Astrocyte of the cerebellum (primary cell): ENCODE measurements around the gene CST9.
"Not testable (repeated sequence)": the region's sequence is repeated elsewhere in the genome, so short reads cannot be mapped to it uniquely, and the experiment has no call there.

ENCODE experiments used
- DNase-seq: peaks from one replicate; pipeline ENCODE4 v3.0.0-alpha.2; 2011; ENCODE audit warnings: low read depth
- H3K4me3 ChIP-seq: 2 replicates; pipeline ENCODE4 v1.5.1; 2011; ENCODE audit warnings: mild to moderate bottlenecking, low read depth, low read length, moderate library complexity
- CTCF ChIP-seq: IDR thresholded peaks from 2 replicates; pipeline ENCODE4 v1.5.1; 2012; ENCODE audit warnings: low read length, low read depth, moderate library complexity, mild to moderate bottlenecking; ENCODE audit errors: missing control alignments
- in situ Hi-C: cut with HindIII; loops from 2 replicates; pipeline ENCODE4 v1.10.0; 2017; ENCODE audit warnings: low sequenced_read_pairs

Gene CST9

DNA sequence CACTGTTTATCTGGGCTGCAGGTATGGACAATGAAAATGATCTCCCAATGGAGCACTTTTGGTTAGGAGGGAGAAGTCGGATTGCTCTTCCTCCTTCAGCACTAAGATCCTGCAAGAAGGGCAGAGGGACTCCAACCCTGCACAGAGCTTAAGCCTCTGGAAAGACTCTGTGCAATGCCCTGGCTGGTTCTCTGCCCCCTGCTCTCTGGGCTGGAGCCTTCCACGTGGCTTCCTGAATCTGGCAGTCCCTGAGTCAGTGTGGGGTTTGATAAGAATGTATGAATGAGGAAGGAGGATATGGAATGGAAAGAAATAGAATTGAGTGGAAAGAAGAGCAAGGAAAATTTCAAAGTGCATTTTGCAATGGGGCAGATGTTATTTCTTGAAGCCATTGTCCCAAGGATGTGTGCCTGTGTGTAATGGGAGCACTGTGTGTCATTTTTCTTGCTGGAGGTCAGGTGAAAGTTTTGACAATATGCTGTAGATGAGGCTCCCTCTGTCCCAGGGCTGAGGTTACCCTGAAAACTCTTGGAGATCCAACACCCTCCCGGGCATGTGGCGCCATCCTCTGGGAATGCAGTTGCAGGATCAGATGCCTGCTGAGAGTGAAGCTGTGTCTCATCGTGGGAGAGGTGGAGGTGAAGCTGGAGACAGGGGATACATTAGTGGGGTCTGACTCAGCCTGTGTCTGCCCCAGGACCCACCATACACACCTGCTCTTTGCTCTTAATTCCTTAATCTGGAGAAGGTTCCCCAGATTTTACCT lies 21.1 kb downstream of the CST9 start:
- no peak for TF ChIP-seq CTCF
- in situ Hi-C loops = no loop called here
- H3K4me3 ChIP-seq = no peak overlapping the region
- no peak for DNase-seq

GRCh38 chr20:23583526-23583925 lies 22.2 kb downstream of the CST9 start:
- in situ Hi-C loops = no loop called here
- no peak overlapping the region for H3K4me3 ChIP-seq
- TF ChIP-seq CTCF = no peak
- no peak for DNase-seq

DNA sequence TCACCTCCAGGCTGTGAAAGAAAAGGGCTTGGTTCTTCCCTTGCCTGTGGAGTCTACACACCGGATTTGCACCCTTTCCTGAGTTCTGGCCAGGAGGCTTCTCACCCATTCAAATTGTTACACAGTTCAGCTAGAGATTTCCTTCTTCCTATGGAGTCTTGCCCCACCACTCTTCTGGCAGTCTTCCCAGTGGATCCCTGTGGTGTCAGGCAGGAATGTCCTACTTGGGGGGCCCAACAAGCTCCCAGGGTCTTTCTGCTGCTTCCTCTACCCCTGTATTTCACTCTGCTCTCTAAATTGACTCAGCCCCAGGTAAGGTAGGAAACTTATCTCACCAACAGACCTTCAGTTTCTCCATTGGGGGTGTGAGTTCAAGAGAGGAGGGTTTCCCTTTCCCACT lies 23.4 kb downstream of the CST9 start:
- H3K4me3 ChIP-seq = no peak overlapping the region
- in situ Hi-C loops = no loop called here
- no peak for DNase-seq
- TF ChIP-seq CTCF = no peak

DNA sequence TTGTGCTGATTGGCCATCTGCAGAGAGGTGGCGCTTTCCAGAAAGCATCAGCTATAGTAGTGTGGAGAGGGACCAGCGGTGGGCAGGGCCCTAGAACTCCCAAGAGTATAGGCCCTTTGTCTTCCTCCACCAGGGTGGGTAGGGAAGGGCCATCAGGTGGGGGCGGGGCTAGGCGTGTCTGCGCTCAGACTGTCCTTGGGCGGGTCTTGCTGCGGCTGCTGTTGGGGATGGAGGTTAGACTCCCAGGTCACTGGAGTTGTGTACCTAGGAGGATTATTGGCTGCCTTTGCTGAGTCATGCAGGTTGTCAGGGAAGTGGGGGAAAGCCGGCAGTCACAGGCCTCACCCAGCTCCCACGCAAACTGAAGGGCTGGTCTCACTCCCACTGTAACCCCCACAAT lies 23.9 kb downstream of the CST9 start:
- in situ Hi-C loops, H3K4me3 ChIP-seq, DNase-seq: not testable (repeated sequence)

- no peak overlapping the region for H3K4me3 ChIP-seq
- in situ Hi-C loops = no loop called here
- TF ChIP-seq CTCF = no peak
- no peak for DNase-seq
Measured at GRCh38 chr20:23574977-23575376, 30.7 kb downstream of the CST9 start.

- no peak for DNase-seq
- TF ChIP-seq CTCF = no peak
- H3K4me3 ChIP-seq = no peak overlapping the region
- in situ Hi-C loops = no loop called here
Measured at GRCh38 chr20:23570178-23570760, 35.4 kb downstream of the CST9 start.

DNA sequence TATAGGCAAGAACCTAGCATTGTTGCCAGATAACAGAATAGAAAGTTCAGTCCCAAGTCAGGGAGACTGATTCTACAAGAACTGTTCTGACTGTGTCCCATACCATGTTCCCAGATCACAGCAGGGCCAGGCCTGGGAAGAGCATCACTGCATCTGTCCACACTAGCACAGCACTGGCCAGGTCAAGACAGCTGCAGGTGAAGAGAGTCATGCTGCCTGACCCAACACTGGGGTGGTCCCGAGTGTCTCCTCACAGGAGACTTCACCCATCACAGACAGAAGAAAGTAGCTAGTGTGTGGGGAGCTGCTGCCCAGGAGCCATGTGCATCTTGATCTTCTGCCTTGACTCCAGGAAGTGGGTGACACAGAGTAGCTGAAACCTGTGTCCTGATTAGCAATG lies 36.1 kb downstream of the CST9 start:
- in situ Hi-C loops = no loop called here
- DNase-seq = no peak
- H3K4me3 ChIP-seq = no peak overlapping the region
- no peak for TF ChIP-seq CTCF
